ENCODE results near the gene DIP2A. TPM values are rescaled to one million over a fixed set of nuclear protein-coding genes. Genes with fewer than 3 reads are reported as not detected.

Gene DIP2A
- total RNA-seq, 6 experiments from 2014 or later = 20.0 to 24.1 (median 21.7) TPM

DNA sequence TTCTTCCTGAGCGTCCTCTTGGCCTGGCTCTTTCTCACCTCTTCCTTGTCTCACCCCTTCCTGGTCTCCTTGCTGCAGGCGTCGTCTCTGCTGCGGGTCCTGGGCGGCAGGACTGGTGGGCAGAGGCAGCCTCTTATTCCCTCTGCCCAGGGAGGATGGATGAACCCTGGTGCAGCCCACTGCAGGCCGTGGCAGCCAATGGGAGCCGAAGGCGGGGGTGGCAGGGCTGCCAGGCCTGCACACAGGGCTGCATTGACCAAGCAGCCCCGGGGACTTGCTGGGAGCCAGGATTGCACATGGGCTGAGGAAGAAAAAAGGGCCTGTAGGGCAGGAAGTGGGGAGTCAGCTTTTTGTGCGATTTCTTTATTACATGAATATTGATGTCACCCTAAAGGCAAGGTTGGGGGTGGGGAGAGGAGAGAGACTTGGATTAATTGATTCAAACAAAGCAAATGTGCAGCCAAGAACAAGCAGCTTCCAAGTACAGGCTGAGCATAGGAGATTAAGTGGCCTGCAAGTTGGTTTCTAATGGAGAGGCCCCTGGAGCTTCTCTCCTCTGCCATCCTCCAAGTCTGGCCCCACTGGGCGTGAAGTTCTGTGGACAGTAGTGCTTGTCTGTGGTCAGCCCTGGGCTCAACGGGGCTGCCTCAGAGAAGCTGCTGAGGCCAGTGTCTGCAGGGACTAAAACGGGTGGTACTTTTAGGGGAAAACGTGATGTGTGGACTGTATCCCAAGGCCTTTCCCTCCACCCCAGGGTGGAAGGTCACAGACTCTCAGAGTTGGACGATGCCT, 146.5 kb downstream of the DIP2A start, which contains the start of gene S100B:
Gene S100B (minus strand): TSS at position 108 of the 792 bp plus-strand sequence. CDS start 2,667 bp downstream, outside the sequence.
- no peaks in the 10 kb centered on the region for H3K36me3 Mint-ChIP-seq (ENCODE audit: low read depth)
- no peaks in the 10 kb centered on the region for H3K9me3 Mint-ChIP-seq
- TF ChIP-seq, protein P1, sequence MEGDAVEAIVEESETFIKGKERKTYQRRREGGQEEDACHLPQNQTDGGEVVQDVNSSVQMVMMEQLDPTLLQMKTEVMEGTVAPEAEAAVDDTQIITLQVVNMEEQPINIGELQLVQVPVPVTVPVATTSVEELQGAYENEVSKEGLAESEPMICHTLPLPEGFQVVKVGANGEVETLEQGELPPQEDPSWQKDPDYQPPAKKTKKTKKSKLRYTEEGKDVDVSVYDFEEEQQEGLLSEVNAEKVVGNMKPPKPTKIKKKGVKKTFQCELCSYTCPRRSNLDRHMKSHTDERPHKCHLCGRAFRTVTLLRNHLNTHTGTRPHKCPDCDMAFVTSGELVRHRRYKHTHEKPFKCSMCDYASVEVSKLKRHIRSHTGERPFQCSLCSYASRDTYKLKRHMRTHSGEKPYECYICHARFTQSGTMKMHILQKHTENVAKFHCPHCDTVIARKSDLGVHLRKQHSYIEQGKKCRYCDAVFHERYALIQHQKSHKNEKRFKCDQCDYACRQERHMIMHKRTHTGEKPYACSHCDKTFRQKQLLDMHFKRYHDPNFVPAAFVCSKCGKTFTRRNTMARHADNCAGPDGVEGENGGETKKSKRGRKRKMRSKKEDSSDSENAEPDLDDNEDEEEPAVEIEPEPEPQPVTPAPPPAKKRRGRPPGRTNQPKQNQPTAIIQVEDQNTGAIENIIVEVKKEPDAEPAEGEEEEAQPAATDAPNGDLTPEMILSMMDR (IDR thresholded peaks at IDR 0.05) = no peak
- no peak within 1 kb of the TSS for H3K27ac Mint-ChIP-seq
- no peak for DNase-seq
- peaks cover 30% of the 10 kb centered on the region for H3K27me3 Mint-ChIP-seq (ENCODE audit: insufficient read depth)
- 0 out of 2 replicates have a peak, but pooled peaks cover 7% of the 10 kb centered on the region for H3K4me1 Mint-ChIP-seq (ENCODE audit: low read depth)
- no peak within 1 kb of the TSS for H3K4me3 Mint-ChIP-seq

DNA sequence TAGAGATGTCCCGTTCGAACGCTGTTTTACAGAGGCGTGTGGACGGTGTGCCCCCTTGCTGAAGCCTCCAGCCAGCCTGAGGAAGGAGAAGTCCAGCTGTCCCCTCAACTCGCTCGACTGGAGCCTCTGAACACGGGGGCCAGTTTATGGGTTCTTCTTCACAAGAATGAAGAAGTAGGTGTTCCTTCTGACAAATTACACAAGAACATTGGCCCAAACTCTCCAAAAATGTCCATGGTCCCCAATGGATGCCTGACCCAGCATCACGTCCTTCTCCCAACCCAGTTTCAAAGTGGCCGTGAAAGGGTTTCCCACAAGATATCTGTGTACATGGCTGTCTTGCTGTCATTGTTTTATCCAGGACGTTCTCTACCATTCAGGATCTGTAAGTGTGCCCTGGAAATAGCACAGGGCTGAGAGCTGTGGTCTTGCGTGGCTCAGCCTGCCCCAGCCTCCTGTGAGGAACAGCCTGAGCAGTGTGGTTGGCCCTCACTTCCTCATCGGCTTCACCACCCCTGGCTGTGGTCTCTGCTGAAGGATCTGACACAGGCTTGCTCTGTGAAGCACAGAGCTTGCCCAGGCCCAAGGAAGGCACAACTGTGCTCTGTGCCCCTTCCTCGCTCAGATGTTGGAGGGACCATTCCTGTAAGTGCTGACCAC, 147.2 kb downstream of the DIP2A start:
- Mint-ChIP-seq H3K36me3 (ENCODE audit: low read depth) (no peaks in the 10 kb centered on the region), H3K4me1 (ENCODE audit: low read depth) (0 out of 2 replicates have a peak, but pooled peaks cover 12% of the 10 kb centered on the region), H3K27ac (no peak overlapping the region)

DNA sequence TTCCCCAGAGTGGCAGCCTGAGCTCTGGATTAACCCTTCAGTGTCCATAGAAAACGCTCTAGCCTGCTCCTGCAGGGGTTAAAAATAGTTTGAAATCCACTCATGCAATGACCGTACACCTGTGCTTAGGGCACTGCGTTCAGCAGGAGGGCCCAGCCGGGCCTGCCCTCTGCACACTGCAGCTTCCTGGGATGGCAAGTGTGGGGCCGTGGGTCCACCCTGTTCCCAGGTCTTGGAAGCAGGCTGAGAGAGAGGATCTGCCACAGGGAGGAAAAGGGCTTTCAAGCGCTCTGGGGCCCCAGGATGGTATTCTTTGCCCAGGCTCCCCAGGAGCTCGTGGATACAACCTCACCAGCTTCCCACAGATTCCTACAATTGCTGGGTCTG, 147.7 kb downstream of the DIP2A start:
- H3K4me1 Mint-ChIP-seq (ENCODE audit: low read depth) = 0 out of 2 replicates have a peak, but pooled peaks cover 12% of the 10 kb centered on the region
- DNase-seq = no peak
- no peaks in the 10 kb centered on the region for H3K36me3 Mint-ChIP-seq (ENCODE audit: low read depth)
- no peak overlapping the region for H3K4me3 Mint-ChIP-seq
- peaks cover 30% of the 10 kb centered on the region for H3K27me3 Mint-ChIP-seq (ENCODE audit: insufficient read depth)
- no peak overlapping the region for H3K27ac Mint-ChIP-seq
- peaks cover 5% of the 10 kb centered on the region for H3K9me3 Mint-ChIP-seq
- TF ChIP-seq, protein P1 (IDR thresholded peaks at IDR 0.05) = no peak

More for the DNA sequence above, 147.2 kb downstream of the DIP2A start:
- TF ChIP-seq, protein P1 (IDR thresholded peaks at IDR 0.05) = no peak
- Mint-ChIP-seq H3K9me3 (peaks cover 4% of the 10 kb centered on the region), H3K27me3 (ENCODE audit: insufficient read depth) (peaks cover 30% of the 10 kb centered on the region), H3K4me3 (no peak overlapping the region)
- DNase-seq = no peak

DNA sequence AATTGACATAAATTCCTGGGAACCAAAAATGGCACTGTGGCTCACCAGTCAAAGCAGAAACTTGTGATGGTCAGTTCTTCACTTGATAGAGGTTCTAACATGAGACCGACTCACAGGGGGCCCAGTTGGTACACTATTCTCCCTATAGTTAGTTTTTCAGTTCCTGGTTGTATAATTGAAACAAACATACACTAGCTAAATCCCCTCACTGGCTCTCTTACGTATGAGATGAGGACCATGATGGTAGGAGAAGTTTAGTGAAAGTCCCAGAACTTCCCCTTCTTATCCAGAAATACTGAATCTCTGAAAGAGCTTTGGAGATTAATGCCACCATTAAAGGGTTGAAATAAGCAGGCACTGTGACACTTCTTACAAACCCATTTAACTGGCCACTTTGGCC, 148.9 kb downstream of the DIP2A start:
- TF ChIP-seq, protein P1 (IDR thresholded peaks at IDR 0.05) = no peak
- Mint-ChIP-seq H3K27ac (no peak overlapping the region), H3K4me3 (no peak overlapping the region), H3K36me3 (ENCODE audit: low read depth) (no peaks in the 10 kb centered on the region), H3K4me1 (ENCODE audit: low read depth) (0 out of 2 replicates have a peak, but pooled peaks cover 12% of the 10 kb centered on the region), H3K27me3 (ENCODE audit: insufficient read depth) (peaks cover 30% of the 10 kb centered on the region), H3K9me3 (peaks cover 5% of the 10 kb centered on the region)
- no peak for DNase-seq

DNA sequence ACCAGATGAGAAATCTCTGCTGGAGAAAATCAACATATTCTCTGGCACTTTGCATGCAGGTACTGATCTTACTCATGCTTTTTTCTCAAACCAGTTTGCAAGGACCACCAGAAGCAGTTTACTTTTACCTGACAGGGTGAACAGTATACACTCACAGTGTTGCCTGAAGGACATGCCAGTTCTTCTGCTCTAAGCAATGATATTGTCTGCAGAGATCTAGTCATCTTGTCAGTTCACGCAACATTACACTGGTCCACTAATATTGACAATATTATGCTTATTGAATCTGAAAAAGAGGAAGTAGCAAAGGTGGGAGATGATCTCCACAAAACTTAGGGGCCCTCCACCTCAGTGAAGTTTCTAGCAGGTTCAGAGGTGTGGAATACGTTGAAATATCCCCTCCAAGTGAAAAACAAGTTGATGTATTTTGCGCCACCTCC, 150.0 kb downstream of the DIP2A start:
- Mint-ChIP-seq H3K9me3 (peaks cover 5% of the 10 kb centered on the region), H3K36me3 (ENCODE audit: low read depth) (no peaks in the 10 kb centered on the region), H3K27ac (no peak overlapping the region), H3K4me3 (no peak overlapping the region), H3K4me1 (ENCODE audit: low read depth) (0 out of 2 replicates have a peak, but pooled peaks cover 12% of the 10 kb centered on the region), H3K27me3 (ENCODE audit: insufficient read depth) (peaks cover 30% of the 10 kb centered on the region)
- TF ChIP-seq, protein P1 (IDR thresholded peaks at IDR 0.05) = no peak
- no peak for DNase-seq

Data from HFFc6 (cell line).